ENCODE data around the gene PARVA. TPM values are rescaled to one million over a fixed set of nuclear protein-coding genes. Genes with fewer than 3 reads are reported as not detected.

PARVA gene
- total RNA-seq, 4 donors from 2014 or later, result 64.0 to 164 (median 93.5) TPM

- TF ChIP-seq CTCF (IDR thresholded peaks at IDR 0.05), result no peak
- ATAC-seq (ENCODE audit: low FRiP score) (no peak), DNase-seq (ENCODE audit: low spot score) (no peak)
These were observed 10.8 kb downstream of the PARVA start for GRCh38 chr11:12388173-12388572.

GRCh38 chr11:12388939-12389670 lies 11.7 kb downstream of the PARVA start:
- no peak for DNase-seq (ENCODE audit: low spot score)
- no peak for TF ChIP-seq CTCF (IDR thresholded peaks at IDR 0.05)
- no peak for ATAC-seq (ENCODE audit: low FRiP score)

GRCh38 chr11:12389676-12390657 lies 12.6 kb downstream of the PARVA start:
- ATAC-seq (ENCODE audit: low FRiP score) (peak; percentile 4), DNase-seq (ENCODE audit: low spot score) (no peak)
- no peak for TF ChIP-seq CTCF (IDR thresholded peaks at IDR 0.05)

- DNase-seq (ENCODE audit: low spot score), result no peak
- TF ChIP-seq CTCF (IDR thresholded peaks at IDR 0.05), result no peak
- ATAC-seq (ENCODE audit: low FRiP score), result peak; percentile 58
These were observed 13.3 kb downstream of the PARVA start for GRCh38 chr11:12390687-12391110.

GRCh38 chr11:12392672-12393071 lies 15.3 kb downstream of the PARVA start:
- ATAC-seq (ENCODE audit: low FRiP score) (no peak), DNase-seq (ENCODE audit: low spot score) (no peak)
- no peak for TF ChIP-seq CTCF (IDR thresholded peaks at IDR 0.05)

- no peak for TF ChIP-seq CTCF (IDR thresholded peaks at IDR 0.05)
- DNase-seq (ENCODE audit: low spot score) (no peak), ATAC-seq (ENCODE audit: low FRiP score) (no peak)
These were observed 16.3 kb downstream of the PARVA start for GRCh38 chr11:12393691-12394090.

Measured in omental fat pad (tissue), 4 donors.